ENCODE measurements around the gene MCTP1.

Gene MCTP1

GRCh38 chr5:95237324-95237723, 47.6 kb downstream of the MCTP1 start:
- TF ChIP-seq FOXM1 (IDR thresholded peaks at IDR 0.05; ENCODE audit: borderline replicate concordance, low read depth) = no peak
- no peak for TF ChIP-seq USF1 (IDR thresholded peaks at IDR 0.05)
- no peak for TF ChIP-seq ZBTB7A (IDR thresholded peaks at IDR 0.05; ENCODE audit: low read depth)
- no peak for TF ChIP-seq CEBPB (IDR thresholded peaks at IDR 0.05)
- TF ChIP-seq EP300 (IDR thresholded peaks at IDR 0.05; ENCODE audit: borderline replicate concordance) = no peak
- TF ChIP-seq RAD21 (IDR thresholded peaks at IDR 0.05; ENCODE audit: low read depth) = 0 out of 2 replicates have a peak, but pooled peaks have one; percentile 4

GRCh38 chr5:95235439-95235982, 49.4 kb downstream of the MCTP1 start:
- TF ChIP-seq EGR1 (IDR thresholded peaks at IDR 0.05) = no peak

GRCh38 chr5:95229646-95230045, 55.2 kb downstream of the MCTP1 start:
- TF ChIP-seq USF1 (IDR thresholded peaks at IDR 0.05) (no peak), REST (IDR thresholded peaks at IDR 0.05; ENCODE audit: low read depth) (no peak), CEBPB (IDR thresholded peaks at IDR 0.05) (no peak), FOXM1 (IDR thresholded peaks at IDR 0.05; ENCODE audit: borderline replicate concordance, low read depth) (no peak), TCF12 (IDR thresholded peaks at IDR 0.05; ENCODE audit: low read depth) (no peak), ZBTB7A (IDR thresholded peaks at IDR 0.05; ENCODE audit: low read depth) (no peak), EGR1 (IDR thresholded peaks at IDR 0.05) (no peak)

GRCh38 chr5:95224701-95225459, 60.0 kb downstream of the MCTP1 start:
- TF ChIP-seq REST (IDR thresholded peaks at IDR 0.05; ENCODE audit: low read depth) = no peak
- TF ChIP-seq CEBPB (IDR thresholded peaks at IDR 0.05) = no peak
- TF ChIP-seq USF1 (IDR thresholded peaks at IDR 0.05) = no peak
- no peak for TF ChIP-seq NFIC (IDR thresholded peaks at IDR 0.05)
- TF ChIP-seq EGR1 (IDR thresholded peaks at IDR 0.05) = no peak
- no peak for TF ChIP-seq EP300 (IDR thresholded peaks at IDR 0.05; ENCODE audit: borderline replicate concordance)
- no peak for TF ChIP-seq YY1 (IDR thresholded peaks at IDR 0.05; ENCODE audit: low read depth)
- no peak for TF ChIP-seq TEAD4 (IDR thresholded peaks at IDR 0.05)
- no peak for TF ChIP-seq MAX (IDR thresholded peaks at IDR 0.05)
- TF ChIP-seq TAF1 (IDR thresholded peaks at IDR 0.05; ENCODE audit: low read depth) = no peak
- TF ChIP-seq RAD21 (IDR thresholded peaks at IDR 0.05; ENCODE audit: low read depth) = no peak
- no peak for TF ChIP-seq CREB1 (IDR thresholded peaks at IDR 0.05; ENCODE audit: low read depth)
- TF ChIP-seq FOXM1 (IDR thresholded peaks at IDR 0.05; ENCODE audit: borderline replicate concordance, low read depth) = no peak
- no peak for TF ChIP-seq ZBTB7A (IDR thresholded peaks at IDR 0.05; ENCODE audit: low read depth)
- no peak for TF ChIP-seq TCF12 (IDR thresholded peaks at IDR 0.05; ENCODE audit: low read depth)

- TF ChIP-seq YY1 (IDR thresholded peaks at IDR 0.05; ENCODE audit: low read depth) = no peak
- no peak for TF ChIP-seq TEAD4 (IDR thresholded peaks at IDR 0.05)
- TF ChIP-seq USF1 (IDR thresholded peaks at IDR 0.05) = no peak
- no peak for TF ChIP-seq REST (IDR thresholded peaks at IDR 0.05; ENCODE audit: low read depth)
- TF ChIP-seq TCF12 (IDR thresholded peaks at IDR 0.05; ENCODE audit: low read depth) = no peak
- TF ChIP-seq FOXM1 (IDR thresholded peaks at IDR 0.05; ENCODE audit: borderline replicate concordance, low read depth) = no peak
- no peak for TF ChIP-seq CEBPB (IDR thresholded peaks at IDR 0.05)
- TF ChIP-seq NFIC (IDR thresholded peaks at IDR 0.05) = no peak
- no peak for TF ChIP-seq EP300 (IDR thresholded peaks at IDR 0.05; ENCODE audit: borderline replicate concordance)
- no peak for TF ChIP-seq EGR1 (IDR thresholded peaks at IDR 0.05)
- no peak for TF ChIP-seq ZBTB7A (IDR thresholded peaks at IDR 0.05; ENCODE audit: low read depth)
- TF ChIP-seq TAF1 (IDR thresholded peaks at IDR 0.05; ENCODE audit: low read depth) = no peak
These were observed 61.2 kb downstream of the MCTP1 start for GRCh38 chr5:95223566-95224258.
